GM12878 (cell line): ENCODE measurements around the gene INTS2. TPM values are rescaled to one million over a fixed set of nuclear protein-coding genes. Genes with fewer than 3 reads are reported as not detected.

Experiments
- ATAC-seq: fragments of 200-7000 bp; cut with Tn5 transposase; 3 replicates; pipeline ENCODE4 v1.9.1; 2020; ENCODE audit warnings: mild to moderate bottlenecking, moderate library complexity
- BruUV-seq: library from RNA; stranded (reverse); fragments of 400-500 nt; replicated peaks from 2 replicates; lab custom pipeline; 2021; lab: Mats Ljungman, UMichigan
- CTCF ChIA-PET: fragments of 300-600 bp; sonication (Branson Sonifier 250); formaldehyde crosslinking; extraction: SDS; loops from one replicate; lab custom pipeline; 2021; ENCODE audit warnings: inconsistent platforms; lab: Yijun Ruan, JAX
- POLR2A ChIA-PET: fragments of 350-600 bp; formaldehyde crosslinking; extraction: SDS; loops from one replicate; lab custom pipeline; 2021; ENCODE audit warnings: inconsistent platforms; lab: Charles Lee
- RAD21 ChIA-PET: fragments of 300-600 bp; sonication (Branson Sonifier 250); formaldehyde crosslinking; loops from one replicate; lab custom pipeline; 2023; ENCODE audit warnings: antibody characterized with exemption; ENCODE audit not compliant: unreplicated experiment; lab: Charles Lee
- SMC1A ChIA-PET: fragments of 300-600 bp; sonication (Branson Sonifier 250); formaldehyde crosslinking; loops from one replicate; lab custom pipeline; 2023; ENCODE audit not compliant: unreplicated experiment, uncharacterized antibody; lab: Charles Lee
- DNase-seq: peaks from one replicate; pipeline ENCODE4 v3.0.0-alpha.2; 2011; ENCODE audit warnings: low read depth, low spot score
- FAIRE-seq: peaks from 3 replicates; lab custom pipeline; 2011; peaks lifted over from hg19 to GRCh38; lab: Jason Lieb, UNC
- H2AFZ ChIP-seq: 2 replicates; pipeline ENCODE4 v1.6.0; 2011; ENCODE audit warnings: low read depth, low read length, control low read depth; ENCODE audit not compliant: control insufficient read depth
- H3K27ac ChIP-seq: 2 replicates; pipeline ENCODE4 v1.5.1; 2011; ENCODE audit warnings: control low read depth; ENCODE audit not compliant: control insufficient read depth, insufficient read depth
- H3K27me3 ChIP-seq, 2 experiments: replicated peaks in 1 of 2; 2 replicates each; pipeline versions ENCODE4 v1.6.0 to v1.6.1; 2011; ENCODE audit warnings: low read length in 1 of 2; ENCODE audit not compliant: control insufficient read depth in 2 of 2, insufficient read depth in 2 of 2
- H3K36me3 ChIP-seq, 2 experiments: 2 replicates each; pipeline ENCODE4 v1.5.1; 2011; ENCODE audit warnings: low read length in 1 of 2; ENCODE audit not compliant: control insufficient read depth in 2 of 2, insufficient read depth in 2 of 2
- H3K4me1 ChIP-seq: 2 replicates; pipeline ENCODE4 v1.6.1; 2011; ENCODE audit warnings: mild to moderate bottlenecking, low read length, moderate library complexity, mixed read lengths; ENCODE audit not compliant: control insufficient read depth, insufficient read depth
- H3K4me2 ChIP-seq: 2 replicates; pipeline ENCODE4 v1.6.0; 2011; ENCODE audit warnings: control low read depth; ENCODE audit not compliant: control insufficient read depth, insufficient read depth
- H3K4me3 ChIP-seq: fragments of 200-600 bp; sonication (generic); 2 replicates; pipeline ENCODE4 v1.5.1; 2016
- H3K79me2 ChIP-seq: 2 replicates; pipeline ENCODE4 v1.6.0; 2011; ENCODE audit warnings: low read length; ENCODE audit not compliant: control insufficient read depth, insufficient read depth
- H3K9ac ChIP-seq: 2 replicates; pipeline ENCODE4 v1.8.0; 2011; ENCODE audit warnings: low read length, control low read depth, mixed read lengths; ENCODE audit not compliant: control insufficient read depth, insufficient read depth
- H3K9me3 ChIP-seq: replicated peaks from 3 replicates; pipeline ENCODE4 v1.5.1; 2011; ENCODE audit warnings: mild to moderate bottlenecking, low read length; ENCODE audit not compliant: control insufficient read depth, insufficient read depth
- H4K20me1 ChIP-seq: 2 replicates; pipeline ENCODE4 v1.6.0; 2011; ENCODE audit not compliant: control insufficient read depth, insufficient read depth
- BHLHE40 ChIP-seq, 2 experiments: fragments of 450-650 bp in 1 of 2; IDR thresholded peaks; 2 replicates each; pipeline ENCODE4 v1.6.1; 2011 to 2017; ENCODE audit warnings: low read depth in 2 of 2, borderline replicate concordance in 1 of 2, improper control_type of control experiment in 1 of 2, low read length in 1 of 2, mild to moderate bottlenecking in 1 of 2
- CBX3 ChIP-seq: fragments of 200-600 bp; sonication (generic); IDR thresholded peaks from 2 replicates; pipeline ENCODE4 v1.6.1; 2016; ENCODE audit warnings: low read depth, borderline replicate concordance
- ETV6 ChIP-seq, 2 experiments: fragments of 450-650 bp in 1 of 2; IDR thresholded peaks in 1 of 2; conservative IDR thresholded peaks in 1 of 2; 2 replicates each; pipeline ENCODE4 v1.6.1; 2014; ENCODE audit warnings: antibody characterized with exemption in 1 of 2, borderline replicate concordance in 1 of 2, low read depth in 1 of 2, mild to moderate bottlenecking in 1 of 2, moderate library complexity in 1 of 2
- HDAC2 ChIP-seq: fragments of 200-600 bp; sonication (generic); IDR thresholded peaks from 2 replicates; pipeline ENCODE4 v1.6.1; 2017
- MTA3 ChIP-seq: IDR thresholded peaks from 2 replicates; pipeline ENCODE4 v1.6.1; 2012; ENCODE audit warnings: low read length, inconsistent platforms, borderline replicate concordance
- NFXL1 ChIP-seq: fragments of 450-650 bp; IDR thresholded peaks from 2 replicates; pipeline ENCODE4 v1.6.1; 2017; ENCODE audit warnings: antibody characterized with exemption, mild to moderate bottlenecking, borderline replicate concordance
- NFYB ChIP-seq: IDR thresholded peaks from 2 replicates; pipeline ENCODE4 v1.6.1; 2011; ENCODE audit warnings: low read depth, mild to moderate bottlenecking, low read length, improper control_type of control experiment, moderate library complexity; ENCODE audit not compliant: insufficient read depth
- in situ Hi-C: fragments of 300-500 bp; cut with MboI; formaldehyde crosslinking; loops from 9 replicates; pipeline ENCODE4 v1.14.3; 2018; ENCODE audit warnings: mixed read lengths
- intact Hi-C: fragments of 100-400 bp; cut with micrococcal nuclease; formaldehyde crosslinking; loops from one replicate; pipeline ENCODE4 v1.14.2; 2022; ENCODE audit not compliant: unreplicated experiment
- polyA plus RNA-seq, 11 experiments: library from polyadenylated mRNA; depleted of rRNA in 4 of 11; unstranded in 6 of 11; stranded (reverse) in 5 of 11; fragments of >200 nt; fragmentation: Nextera tagmentation in 4 of 11; fragmentation: Illumina TruSeq in 1 of 11; extraction: Ambion mirVana in 4 of 11; extraction: Trizol in 1 of 11; gene quantifications; 1 replicate in 1 of 11; 2 replicates in 10 of 11; pipeline versions ENCODE4 v1.2.1 to v1.2.3, GENCODE V29; 2011 to 2016; ENCODE audit warnings: inconsistent platforms in 2 of 11, missing spikeins in 2 of 11, low read depth in 1 of 11
- total RNA-seq, 4 experiments: library from RNA; depleted of rRNA in 3 of 4; stranded (reverse); fragments of >200 nt in 3 of 4; fragmentation: Illumina TruSeq in 1 of 4; extraction: Trizol in 1 of 4; gene quantifications; 2 replicates each; pipeline versions ENCODE4 v1.2.1 to v1.2.3, GENCODE V29; 2013 to 2021
- TF ChIP-seq, protein P1 (sequence below): IDR thresholded peaks from 2 replicates; pipeline ENCODE4 v1.6.1; 2012; ENCODE audit warnings: low read depth, low read length, improper control_type of control experiment
- TF ChIP-seq, protein P2 (sequence below): IDR thresholded peaks from 2 replicates; pipeline ENCODE4 v1.6.1; 2012; ENCODE audit warnings: mild to moderate bottlenecking, low read depth, low read length
- TF ChIP-seq, protein P3 (sequence below): fragments of 450-650 bp; IDR thresholded peaks from 2 replicates; pipeline ENCODE4 v1.6.1; 2014; ENCODE audit warnings: mild to moderate bottlenecking
- TF ChIP-seq, protein P4 (sequence below): fragments of 450-650 bp; IDR thresholded peaks from 2 replicates; pipeline ENCODE4 v1.6.1; 2017; ENCODE audit warnings: low read depth, mild to moderate bottlenecking, moderate library complexity
- TF ChIP-seq, protein P5 (sequence below): fragments of 450-650 bp; formaldehyde crosslinking; IDR thresholded peaks from 2 replicates; pipeline ENCODE4 v1.4.0; 2022; ENCODE audit warnings: mild to moderate bottlenecking, moderate library complexity

The INTS2 gene
- total and polyA plus RNA-seq, 10 of the 15 experiments (the other 5 are each of a cell fraction or from before 2014, with no cell fraction given): 2.8 to 22.2 (median 11.6) TPM

DNA sequence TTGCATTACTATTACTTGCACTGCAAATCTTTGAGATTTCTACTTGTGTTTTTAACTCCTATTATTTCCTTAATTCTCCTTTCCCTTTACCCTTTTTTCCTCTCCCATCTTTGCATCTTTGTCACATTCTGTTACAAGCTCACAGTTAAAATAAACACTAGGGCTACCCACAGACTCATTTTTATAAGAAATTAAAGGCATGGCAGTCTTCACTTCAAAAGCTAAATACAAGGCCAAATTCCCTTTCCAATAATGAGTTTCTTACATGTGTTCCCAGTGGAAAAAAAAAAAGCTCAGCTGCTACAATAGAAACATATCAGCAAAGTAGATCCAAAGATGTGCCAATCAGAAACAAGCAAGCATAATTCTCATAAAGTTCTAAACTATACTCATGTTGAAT is 60.7 kb downstream of the INTS2 start:
- no TSS peak for BruUV-seq
- Histone ChIP-seq H3K79me2 (peaks cover 11% of the 10 kb centered on the region), H3K4me3 (no peak overlapping the region), H3K4me2 (no peak overlapping the region), H3K27ac (no peak overlapping the region), H3K4me1 (no peaks in the 10 kb centered on the region), H3K27me3 (no peaks in the 10 kb centered on the region), H4K20me1 (no peaks in the 10 kb centered on the region), H3K36me3 (peaks cover 3 to 10% of the 10 kb centered on the region in 2 experiments), H3K9me3 (no peaks in the 10 kb centered on the region), H3K9ac (no peak overlapping the region), H2AFZ (no peak overlapping the region)
- SMC1A ChIA-PET: interaction anchor here (0.6 to 1.9 kb wide), 4 partner anchors 9 to 255 kb away, joined by 3 to 6 read pairs (median 3); no protein-coding TSS in a partner anchor
- DNase-seq: no peak
- intact Hi-C loops (no loop called here), in situ Hi-C loops (no loop called here)
- CTCF ChIA-PET: interaction anchor here (1.6 kb wide), 1 partner anchor 242 kb away, joined by 7 read pairs; no protein-coding TSS in a partner anchor
- POLR2A ChIA-PET: no interaction called here
- TF ChIP-seq HDAC2 (no peak), ETV6 (conservative IDR thresholded peaks at IDR 0.05 in 1 of 2, IDR thresholded peaks at IDR 0.05 in 1 of 2; ENCODE audit: borderline replicate concordance in 1 of 2, low read depth in 1 of 2) (0 out of 4 replicates have a peak, but pooled peaks of 1 of the 2 experiments have one; percentile 65), MTA3 (no peak), NFYB (no peak), CBX3 (no peak), BHLHE40 (IDR thresholded peaks at IDR 0.05; ENCODE audit: borderline replicate concordance in 1 of 2, low read depth in 2 of 2, low read length in 1 of 2) (no peak), NFXL1 (0 out of 2 replicates have a peak, but pooled peaks have one; percentile 31)
- TF ChIP-seq, protein P1, sequence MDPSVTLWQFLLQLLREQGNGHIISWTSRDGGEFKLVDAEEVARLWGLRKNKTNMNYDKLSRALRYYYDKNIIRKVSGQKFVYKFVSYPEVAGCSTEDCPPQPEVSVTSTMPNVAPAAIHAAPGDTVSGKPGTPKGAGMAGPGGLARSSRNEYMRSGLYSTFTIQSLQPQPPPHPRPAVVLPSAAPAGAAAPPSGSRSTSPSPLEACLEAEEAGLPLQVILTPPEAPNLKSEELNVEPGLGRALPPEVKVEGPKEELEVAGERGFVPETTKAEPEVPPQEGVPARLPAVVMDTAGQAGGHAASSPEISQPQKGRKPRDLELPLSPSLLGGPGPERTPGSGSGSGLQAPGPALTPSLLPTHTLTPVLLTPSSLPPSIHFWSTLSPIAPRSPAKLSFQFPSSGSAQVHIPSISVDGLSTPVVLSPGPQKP: no peak
- TF ChIP-seq, protein P2, sequence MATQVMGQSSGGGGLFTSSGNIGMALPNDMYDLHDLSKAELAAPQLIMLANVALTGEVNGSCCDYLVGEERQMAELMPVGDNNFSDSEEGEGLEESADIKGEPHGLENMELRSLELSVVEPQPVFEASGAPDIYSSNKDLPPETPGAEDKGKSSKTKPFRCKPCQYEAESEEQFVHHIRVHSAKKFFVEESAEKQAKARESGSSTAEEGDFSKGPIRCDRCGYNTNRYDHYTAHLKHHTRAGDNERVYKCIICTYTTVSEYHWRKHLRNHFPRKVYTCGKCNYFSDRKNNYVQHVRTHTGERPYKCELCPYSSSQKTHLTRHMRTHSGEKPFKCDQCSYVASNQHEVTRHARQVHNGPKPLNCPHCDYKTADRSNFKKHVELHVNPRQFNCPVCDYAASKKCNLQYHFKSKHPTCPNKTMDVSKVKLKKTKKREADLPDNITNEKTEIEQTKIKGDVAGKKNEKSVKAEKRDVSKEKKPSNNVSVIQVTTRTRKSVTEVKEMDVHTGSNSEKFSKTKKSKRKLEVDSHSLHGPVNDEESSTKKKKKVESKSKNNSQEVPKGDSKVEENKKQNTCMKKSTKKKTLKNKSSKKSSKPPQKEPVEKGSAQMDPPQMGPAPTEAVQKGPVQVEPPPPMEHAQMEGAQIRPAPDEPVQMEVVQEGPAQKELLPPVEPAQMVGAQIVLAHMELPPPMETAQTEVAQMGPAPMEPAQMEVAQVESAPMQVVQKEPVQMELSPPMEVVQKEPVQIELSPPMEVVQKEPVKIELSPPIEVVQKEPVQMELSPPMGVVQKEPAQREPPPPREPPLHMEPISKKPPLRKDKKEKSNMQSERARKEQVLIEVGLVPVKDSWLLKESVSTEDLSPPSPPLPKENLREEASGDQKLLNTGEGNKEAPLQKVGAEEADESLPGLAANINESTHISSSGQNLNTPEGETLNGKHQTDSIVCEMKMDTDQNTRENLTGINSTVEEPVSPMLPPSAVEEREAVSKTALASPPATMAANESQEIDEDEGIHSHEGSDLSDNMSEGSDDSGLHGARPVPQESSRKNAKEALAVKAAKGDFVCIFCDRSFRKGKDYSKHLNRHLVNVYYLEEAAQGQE: no peak
- TF ChIP-seq, protein P3, sequence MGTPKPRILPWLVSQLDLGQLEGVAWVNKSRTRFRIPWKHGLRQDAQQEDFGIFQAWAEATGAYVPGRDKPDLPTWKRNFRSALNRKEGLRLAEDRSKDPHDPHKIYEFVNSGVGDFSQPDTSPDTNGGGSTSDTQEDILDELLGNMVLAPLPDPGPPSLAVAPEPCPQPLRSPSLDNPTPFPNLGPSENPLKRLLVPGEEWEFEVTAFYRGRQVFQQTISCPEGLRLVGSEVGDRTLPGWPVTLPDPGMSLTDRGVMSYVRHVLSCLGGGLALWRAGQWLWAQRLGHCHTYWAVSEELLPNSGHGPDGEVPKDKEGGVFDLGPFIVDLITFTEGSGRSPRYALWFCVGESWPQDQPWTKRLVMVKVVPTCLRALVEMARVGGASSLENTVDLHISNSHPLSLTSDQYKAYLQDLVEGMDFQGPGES: no peak
- TF ChIP-seq, protein P4, sequence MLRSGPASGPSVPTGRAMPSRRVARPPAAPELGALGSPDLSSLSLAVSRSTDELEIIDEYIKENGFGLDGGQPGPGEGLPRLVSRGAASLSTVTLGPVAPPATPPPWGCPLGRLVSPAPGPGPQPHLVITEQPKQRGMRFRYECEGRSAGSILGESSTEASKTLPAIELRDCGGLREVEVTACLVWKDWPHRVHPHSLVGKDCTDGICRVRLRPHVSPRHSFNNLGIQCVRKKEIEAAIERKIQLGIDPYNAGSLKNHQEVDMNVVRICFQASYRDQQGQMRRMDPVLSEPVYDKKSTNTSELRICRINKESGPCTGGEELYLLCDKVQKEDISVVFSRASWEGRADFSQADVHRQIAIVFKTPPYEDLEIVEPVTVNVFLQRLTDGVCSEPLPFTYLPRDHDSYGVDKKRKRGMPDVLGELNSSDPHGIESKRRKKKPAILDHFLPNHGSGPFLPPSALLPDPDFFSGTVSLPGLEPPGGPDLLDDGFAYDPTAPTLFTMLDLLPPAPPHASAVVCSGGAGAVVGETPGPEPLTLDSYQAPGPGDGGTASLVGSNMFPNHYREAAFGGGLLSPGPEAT: no peak
- TF ChIP-seq, protein P5, sequence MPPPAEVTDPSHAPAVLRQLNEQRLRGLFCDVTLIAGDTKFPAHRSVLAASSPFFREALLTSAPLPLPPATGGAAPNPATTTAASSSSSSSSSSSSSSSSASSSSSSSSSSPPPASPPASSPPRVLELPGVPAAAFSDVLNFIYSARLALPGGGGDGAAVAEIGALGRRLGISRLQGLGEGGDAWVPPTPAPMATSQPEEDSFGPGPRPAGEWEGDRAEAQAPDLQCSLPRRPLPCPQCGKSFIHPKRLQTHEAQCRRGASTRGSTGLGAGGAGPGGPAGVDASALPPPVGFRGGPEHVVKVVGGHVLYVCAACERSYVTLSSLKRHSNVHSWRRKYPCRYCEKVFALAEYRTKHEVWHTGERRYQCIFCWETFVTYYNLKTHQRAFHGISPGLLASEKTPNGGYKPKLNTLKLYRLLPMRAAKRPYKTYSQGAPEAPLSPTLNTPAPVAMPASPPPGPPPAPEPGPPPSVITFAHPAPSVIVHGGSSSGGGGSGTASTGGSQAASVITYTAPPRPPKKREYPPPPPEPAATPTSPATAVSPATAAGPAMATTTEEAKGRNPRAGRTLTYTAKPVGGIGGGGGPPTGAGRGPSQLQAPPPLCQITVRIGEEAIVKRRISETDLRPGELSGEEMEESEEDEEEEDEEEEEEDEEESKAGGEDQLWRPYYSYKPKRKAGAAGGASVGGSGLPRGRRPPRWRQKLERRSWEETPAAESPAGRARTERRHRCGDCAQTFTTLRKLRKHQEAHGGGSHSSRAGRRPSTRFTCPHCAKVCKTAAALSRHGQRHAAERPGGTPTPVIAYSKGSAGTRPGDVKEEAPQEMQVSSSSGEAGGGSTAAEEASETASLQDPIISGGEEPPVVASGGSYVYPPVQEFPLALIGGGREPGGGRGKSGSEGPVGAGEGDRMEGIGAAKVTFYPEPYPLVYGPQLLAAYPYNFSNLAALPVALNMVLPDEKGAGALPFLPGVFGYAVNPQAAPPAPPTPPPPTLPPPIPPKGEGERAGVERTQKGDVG: no peak
- RAD21 ChIA-PET: interaction anchor here (1.4 kb wide), 1 partner anchor 242 kb away, joined by 5 read pairs; no protein-coding TSS in a partner anchor
- FAIRE-seq: no peak
- ATAC-seq: no peak
